Measurements from ENCODE around the gene IDH3G.

The IDH3G gene

GRCh38 chrX:153816831-153817690 lies 22.9 kb upstream of the IDH3G start:
- DNase-seq = no peak

GRCh38 chrX:153814591-153815315 lies 20.6 kb upstream of the IDH3G start:
- DNase-seq = no peak

GRCh38 chrX:153813161-153813560 lies 19.0 kb upstream of the IDH3G start:
- DNase-seq = no peak

GRCh38 chrX:153812220-153812619 lies 18.0 kb upstream of the IDH3G start:
- no peak for DNase-seq

GRCh38 chrX:153807976-153808375 lies 13.8 kb upstream of the IDH3G start:
- DNase-seq = no peak

- no peak for DNase-seq
Observed at GRCh38 chrX:153806999-153807575, 12.9 kb upstream of the IDH3G start.

- DNase-seq = no peak
Observed at GRCh38 chrX:153805436-153805835, 11.3 kb upstream of the IDH3G start.

- DNase-seq = no peak
Observed at GRCh38 chrX:153804621-153805020, 10.4 kb upstream of the IDH3G start.

GRCh38 chrX:153804100-153804595 lies 10.0 kb upstream of the IDH3G start:
- no peak for DNase-seq

GRCh38 chrX:153803211-153804099 lies 9.3 kb upstream of the IDH3G start:
- DNase-seq = no peak

GRCh38 chrX:153802513-153803045 lies 8.4 kb upstream of the IDH3G start:
- no peak for DNase-seq

- DNase-seq = no peak
Observed at GRCh38 chrX:153801669-153802068, 7.5 kb upstream of the IDH3G start.

GRCh38 chrX:153800746-153801145 lies 6.6 kb upstream of the IDH3G start:
- no peak for DNase-seq

- no peak for DNase-seq
Observed at GRCh38 chrX:153800177-153800722, 6.1 kb upstream of the IDH3G start.

GRCh38 chrX:153799326-153799725 lies 5.2 kb upstream of the IDH3G start:
- DNase-seq = no peak

GRCh38 chrX:153797415-153798015 lies 3.3 kb upstream of the IDH3G start:
- no peak for DNase-seq

- no peak for DNase-seq
Observed at GRCh38 chrX:153794897-153795816, 982 bp upstream of the IDH3G start.

GRCh38 chrX:153793291-153793690 lies 884 bp downstream of the IDH3G start:
- no peak for DNase-seq

- DNase-seq = no peak
Observed at GRCh38 chrX:153792368-153792767, 1.8 kb downstream of the IDH3G start.
